Measurements from ENCODE around the gene RSL1D1.
A peak's percentile ranks its signal among the peaks of the same experiment; 100 is the strongest.
"Not testable (repeated sequence)": the region's sequence is repeated elsewhere in the genome, so short reads cannot be mapped to it uniquely, and the experiment has no call there.

RSL1D1 gene

DNA sequence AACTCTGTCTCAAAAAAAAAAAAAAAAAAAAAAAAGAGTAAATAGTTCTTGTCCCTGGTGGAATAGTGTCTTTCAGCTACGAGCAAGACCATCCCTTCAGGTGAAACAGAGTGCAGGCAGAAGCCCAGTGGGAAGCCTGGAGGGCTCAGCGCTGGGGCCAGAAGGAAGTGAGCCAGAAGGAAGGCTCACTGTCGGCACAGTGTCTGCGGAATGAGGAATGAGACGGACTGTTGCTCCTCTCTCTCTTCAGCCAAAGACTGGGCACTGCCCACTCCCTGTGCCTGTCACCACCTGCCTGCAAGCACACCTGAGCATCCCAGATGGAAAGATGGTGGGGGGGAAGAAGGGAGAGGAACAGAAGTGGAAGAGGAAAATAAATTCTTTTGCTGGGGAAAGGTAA is 7.5 kb downstream of the RSL1D1 start:
- DNase-seq (ENCODE audit: low read depth): no peak

DNA sequence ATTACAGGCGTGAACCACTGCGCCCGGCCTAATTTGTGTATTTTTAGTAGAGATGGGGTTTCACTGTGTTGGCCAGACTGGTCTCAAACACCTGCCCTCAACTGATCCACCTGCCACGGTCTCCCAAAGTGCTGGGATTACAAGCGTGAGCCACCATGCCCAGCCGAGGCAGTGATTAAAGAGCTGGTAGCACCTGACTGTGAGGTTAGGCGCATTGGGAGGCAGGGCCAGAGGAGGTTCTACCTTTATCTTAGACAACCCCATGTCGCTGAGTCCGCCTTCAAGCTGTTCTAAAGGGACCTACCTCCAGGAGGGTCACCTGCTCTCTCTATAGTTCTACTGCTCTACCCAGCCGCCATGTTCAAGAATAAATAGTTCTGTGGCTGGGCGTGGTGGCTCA is 8.1 kb downstream of the RSL1D1 start:
- DNase-seq (ENCODE audit: low read depth): no peak

DNA sequence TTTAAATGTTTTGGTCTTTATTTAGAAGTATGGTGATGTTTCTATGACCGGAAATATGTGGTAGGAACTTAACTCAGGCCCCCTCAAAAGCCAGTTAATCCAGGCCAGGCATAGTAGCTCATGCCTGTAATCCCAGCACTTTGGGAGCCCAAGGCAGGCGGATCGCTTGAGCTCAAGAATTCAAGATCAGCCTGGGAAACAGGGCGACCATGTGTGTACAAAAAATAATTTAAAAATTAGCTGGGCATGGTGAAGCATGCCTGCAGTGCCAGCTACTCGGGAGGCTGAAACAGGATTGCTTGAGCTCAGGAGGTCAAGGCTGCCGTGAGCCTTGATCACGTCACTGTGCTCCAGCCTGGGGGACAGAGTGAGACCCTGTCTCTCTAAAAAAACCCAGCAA is 10.3 kb downstream of the RSL1D1 start:
- DNase-seq (ENCODE audit: low read depth): no peak

DNA sequence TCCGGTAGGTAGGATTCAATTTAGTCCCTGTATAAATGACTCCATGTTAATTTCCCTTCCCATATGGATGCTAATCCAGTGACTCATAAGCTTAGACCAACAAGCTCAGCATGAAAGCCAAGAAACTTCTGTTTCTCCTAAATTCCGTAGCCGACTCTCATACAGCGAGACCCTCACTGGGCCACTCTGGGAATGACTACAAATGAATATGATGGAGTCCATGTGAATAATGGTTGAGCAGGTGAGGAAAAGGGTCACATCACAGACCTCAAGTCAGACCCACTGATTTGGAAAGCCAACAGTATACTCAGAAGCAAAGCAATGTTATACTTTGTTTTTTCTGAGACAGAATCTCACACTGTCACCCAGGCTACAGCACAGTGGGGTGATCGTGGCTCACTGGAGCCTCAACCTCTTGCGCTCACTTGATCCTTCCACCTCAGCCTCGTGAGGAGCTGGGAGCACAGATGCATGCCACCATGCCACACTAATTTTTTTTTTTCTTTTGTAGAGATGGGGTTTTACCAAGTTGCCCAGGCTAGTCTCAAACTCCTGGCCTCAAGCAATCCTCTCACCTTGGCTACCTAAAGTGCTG is 14.6 kb downstream of the RSL1D1 start:
- DNase-seq (ENCODE audit: low read depth): peak; percentile 90

DNA sequence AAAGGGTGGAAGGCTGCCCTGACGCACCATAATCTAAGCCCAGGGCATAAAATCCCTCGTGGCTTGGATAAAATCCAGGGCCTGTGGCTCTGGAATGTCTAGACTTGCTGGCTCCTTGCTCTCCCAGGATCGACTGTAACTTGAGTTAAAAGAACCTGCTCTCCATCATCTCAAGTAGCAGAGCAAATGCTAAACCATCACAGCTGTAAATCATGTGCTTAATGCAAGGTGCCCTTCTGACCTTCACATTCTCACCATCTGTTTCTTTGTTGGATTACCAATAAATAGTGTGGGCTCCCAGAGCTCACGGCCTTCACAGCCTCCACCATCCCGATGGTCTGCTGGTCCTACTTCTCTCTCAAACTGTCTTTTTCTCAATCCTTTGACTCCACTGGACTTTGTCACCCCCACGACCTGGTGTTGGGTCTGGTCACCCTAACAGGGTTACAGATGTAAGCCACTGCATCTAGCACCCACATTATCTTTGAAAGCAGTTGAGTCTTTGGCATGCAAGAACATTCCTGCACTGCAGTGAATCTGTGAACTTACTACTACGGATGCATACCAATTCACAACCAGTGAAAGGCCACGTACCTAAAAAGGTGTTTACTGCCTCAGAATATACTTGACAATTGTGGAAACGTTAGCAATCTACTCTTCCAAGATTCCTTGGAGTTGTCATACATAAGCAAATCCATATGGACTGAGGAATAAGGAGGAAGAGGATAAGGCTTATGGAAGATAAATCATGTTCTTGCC is 15.3 kb downstream of the RSL1D1 start:
- DNase-seq (ENCODE audit: low read depth): peak; percentile 84

DNA sequence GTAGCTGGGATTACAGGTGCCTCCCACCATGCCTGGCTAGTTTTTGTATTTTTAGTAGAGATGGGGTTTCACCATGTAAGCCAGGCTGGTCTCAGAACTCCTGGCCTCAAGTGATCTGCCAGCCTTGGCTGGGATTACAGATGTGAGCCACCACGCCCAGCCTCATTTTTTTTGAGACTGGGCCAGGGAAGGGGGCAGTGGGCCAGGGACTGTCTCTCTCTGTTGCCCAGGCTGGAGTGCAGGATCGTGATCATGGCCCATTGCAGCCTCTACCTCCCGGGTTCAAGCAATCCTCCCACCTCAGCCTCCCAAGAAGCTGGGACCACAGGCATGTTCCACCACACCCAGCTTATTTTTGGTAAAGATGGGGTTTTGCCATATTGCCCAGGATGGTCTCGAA is 16.0 kb downstream of the RSL1D1 start:
- no peak for DNase-seq (ENCODE audit: low read depth)

DNA sequence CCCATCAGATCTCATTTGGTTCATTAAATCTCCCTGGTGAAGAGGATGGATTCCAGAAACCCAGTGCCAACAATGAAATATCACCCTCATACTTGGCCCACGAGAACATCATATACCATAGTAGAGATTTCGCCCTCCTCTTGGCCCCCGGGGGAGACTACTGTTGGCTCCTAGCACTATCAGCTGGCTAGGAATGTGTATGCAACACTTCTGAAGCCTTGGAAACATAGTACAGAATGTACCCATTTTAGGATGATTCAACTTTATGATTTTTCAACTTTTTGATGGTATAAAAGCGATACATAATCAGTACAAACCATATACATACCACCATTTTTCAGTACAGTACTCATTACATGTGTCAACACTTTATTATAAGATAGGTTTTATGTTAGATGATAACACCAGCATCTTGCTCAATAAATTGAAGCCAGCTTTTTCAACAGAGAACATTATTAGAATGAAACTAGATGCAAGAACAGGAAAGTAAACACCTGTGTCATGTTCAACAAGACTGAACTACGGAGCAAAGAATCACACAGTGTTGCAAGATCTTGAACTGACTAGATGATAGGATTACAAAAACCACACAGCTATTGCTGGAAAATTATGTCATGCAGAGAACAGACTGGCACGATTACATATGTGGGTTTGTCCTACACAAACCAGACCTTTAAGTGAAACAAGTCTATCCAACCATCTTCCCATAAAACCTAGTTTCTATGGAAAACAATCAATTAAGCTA is 17.2 kb downstream of the RSL1D1 start:
- DNase-seq (ENCODE audit: low read depth): peak; percentile 42

DNA sequence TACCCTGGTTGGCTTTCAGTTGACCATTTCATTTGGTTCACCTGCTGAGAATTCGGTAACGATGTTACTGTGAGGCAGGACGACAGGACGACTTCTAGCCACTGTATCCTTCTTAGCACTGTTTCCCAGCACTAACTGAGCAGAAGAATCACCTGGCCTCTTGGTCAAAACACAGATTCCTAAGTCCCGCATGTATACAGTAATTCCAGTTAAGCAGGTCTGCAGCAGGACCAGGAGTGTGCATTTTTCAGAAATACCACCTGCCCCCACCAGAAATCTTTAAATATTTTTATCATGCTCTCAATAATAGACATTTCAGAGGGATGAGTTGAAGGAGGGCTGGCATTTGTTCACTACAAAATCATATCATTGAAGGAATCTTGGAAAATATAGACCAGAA is 22.6 kb downstream of the RSL1D1 start:
- no peak for DNase-seq (ENCODE audit: low read depth)

DNA sequence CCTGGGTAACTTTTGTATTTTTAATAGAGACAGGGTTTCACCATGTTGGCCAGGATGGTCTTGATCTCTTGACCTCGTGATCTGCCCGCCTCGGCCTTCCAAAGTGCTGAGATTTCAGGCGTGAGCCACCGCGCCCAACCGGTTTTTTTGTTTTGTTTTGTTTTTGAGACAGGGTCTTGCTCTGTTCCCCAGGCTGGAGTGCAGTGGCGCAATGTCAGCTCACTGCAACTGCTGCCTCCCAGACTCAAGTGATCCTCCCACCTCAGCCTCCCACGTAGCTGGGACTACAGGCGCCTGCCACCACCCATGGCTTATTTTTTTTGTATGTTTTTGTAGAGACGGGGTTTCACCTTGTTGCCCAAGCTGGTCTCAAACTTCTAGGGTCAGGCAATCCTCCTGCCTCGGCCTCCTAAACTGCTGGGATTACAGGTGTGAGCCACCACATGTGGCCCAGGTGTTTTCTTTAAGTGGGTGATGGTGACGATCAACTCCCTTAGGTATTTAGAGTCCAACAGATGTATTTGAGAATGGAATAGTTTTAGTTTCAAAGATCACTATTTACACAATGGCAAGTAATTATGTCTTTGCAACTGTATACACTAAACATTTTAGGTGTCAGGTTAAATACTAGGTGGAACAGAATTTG is 25.7 kb downstream of the RSL1D1 start:
- DNase-seq (ENCODE audit: low read depth): not testable (repeated sequence)

DNA sequence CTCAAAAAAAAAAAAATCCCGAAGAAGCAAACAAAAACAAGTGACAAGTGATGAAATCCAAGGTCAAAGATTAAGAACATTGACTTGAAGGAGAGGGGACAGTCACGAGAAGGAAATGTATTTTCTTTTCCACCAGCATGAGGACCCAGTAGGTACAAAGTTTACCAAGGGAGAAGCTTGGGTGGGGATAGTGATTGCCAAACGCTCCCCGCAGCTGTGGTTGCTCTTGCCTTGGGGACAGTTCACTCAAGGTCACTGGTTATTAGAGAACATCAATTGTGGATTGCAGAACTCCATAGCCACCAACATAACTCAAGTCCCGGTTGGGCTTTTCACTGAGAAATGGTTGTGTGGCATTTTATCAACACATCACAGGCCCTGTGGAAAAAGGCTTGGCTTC is 27.0 kb downstream of the RSL1D1 start:
- peak; percentile 63 for DNase-seq (ENCODE audit: low read depth)

DNA sequence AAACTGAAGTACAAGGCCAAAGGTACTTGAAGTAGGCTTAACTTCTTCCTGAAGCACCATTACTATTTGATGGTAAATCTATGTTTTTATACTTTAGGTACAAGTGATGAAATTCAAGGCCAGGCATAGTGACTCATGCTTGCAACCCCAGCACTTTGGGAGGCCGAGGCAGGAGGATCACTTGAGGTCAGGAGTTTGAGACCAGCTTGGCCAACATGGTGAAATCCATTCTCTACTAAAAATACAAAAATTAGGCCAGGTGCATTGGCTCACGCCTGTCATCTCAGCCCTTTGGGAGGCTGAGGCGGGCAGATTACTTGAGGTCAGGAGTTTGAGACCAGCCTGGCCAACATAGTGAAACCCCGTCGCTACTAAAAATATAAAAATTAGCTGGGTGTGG is 27.7 kb downstream of the RSL1D1 start:
- not testable (repeated sequence) for DNase-seq (ENCODE audit: low read depth)

DNA sequence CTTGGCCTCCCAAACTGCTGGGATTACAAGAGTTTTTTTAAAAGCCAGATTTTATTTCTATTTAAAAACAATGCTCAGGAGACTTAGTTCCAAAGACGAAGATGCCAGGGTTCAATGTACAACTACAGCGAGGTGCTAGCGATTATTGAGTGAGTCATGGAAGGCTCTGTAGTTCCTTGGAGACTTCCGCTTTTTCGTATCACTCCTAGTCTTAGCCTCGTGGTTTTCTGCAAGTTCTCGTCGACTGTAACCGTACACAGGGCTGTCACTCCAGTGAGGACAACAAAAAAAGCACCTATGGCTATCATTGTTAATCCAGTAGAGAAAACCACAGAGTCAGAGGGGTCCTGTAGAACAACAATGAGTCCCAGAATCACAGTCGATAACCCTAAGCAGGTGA is 31.5 kb downstream of the RSL1D1 start:
- DNase-seq (ENCODE audit: low read depth): no peak

DNA sequence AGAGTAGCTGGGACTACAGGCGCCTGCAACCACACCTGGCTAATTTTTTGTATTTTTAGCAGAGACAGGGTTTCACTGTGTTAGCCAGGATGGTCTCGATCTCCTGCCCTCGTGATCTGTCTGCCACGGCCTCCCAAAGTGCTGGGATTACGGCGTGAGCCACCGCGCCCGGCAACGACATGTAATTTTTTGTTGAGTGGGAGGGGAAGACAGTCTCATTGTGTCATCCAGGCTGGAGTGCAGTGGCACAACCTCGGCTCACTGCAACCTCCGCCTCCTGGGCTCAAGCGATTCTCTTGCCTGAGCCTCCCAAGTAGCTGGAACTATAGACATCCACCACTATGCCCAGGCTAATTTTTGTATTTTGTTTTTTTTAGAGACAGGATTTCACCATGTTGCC is 32.4 kb downstream of the RSL1D1 start:
- not testable (repeated sequence) for DNase-seq (ENCODE audit: low read depth)

DNA sequence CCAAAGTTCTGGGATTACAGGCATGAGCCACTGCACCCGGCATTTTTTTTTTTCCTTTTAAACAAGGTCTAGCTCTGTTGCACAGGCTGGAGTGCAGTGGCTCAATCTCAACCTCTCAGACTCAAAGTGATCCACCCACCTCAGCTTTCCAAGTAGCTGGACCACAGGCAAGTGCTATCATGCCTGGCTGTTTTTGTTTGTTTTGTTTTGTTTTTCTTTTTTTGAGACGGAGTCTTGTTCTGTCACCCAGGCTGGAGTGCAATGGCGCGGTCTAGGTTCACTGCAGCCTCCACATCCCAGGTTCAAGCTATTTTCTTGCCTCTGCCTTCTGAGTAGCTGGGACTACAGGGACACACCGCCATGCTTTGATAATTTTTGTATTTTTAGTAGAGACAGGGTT is 35.2 kb downstream of the RSL1D1 start:
- DNase-seq (ENCODE audit: low read depth): no peak

DNA sequence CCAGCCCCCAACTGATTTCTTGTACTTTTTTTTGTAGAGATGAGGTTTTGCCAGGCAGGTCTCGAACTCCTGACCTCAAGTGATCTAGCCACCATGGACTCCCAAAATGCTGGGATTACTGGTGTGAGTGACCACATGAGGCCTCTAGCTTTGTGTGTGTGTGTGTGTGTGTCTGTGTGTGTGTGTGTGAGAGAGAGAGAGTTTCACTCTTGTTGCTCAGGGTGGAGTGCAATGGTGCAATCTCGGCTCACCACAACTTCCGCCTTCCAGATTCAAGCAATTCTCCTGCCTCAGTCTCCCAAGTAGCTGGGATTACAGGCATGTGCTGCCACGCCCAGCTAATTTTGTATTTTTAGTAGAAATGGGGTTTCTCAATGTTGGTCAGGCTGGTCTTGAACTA is 36.5 kb downstream of the RSL1D1 start:
- DNase-seq (ENCODE audit: low read depth): not testable (repeated sequence)

DNA sequence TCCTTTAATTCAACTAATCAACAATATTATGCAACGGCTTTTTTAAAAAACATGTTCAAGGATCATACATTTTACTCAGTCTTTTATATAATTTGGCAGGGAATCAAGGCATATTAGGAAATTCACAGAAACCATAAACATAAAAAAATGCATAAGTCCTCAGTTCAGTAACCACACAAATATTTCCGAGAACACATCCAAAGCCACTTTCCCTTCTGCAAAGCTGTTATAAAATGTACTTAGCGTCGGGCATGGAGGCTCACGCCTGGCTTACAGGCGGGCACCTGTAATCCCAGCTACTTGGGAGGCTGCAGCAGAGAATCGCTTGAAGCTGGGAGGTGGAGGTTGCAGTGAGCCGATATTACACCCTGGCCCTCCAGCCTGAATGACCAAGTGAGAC is 44.6 kb downstream of the RSL1D1 start:
- peak; percentile 34 for DNase-seq (ENCODE audit: low read depth)

DNA sequence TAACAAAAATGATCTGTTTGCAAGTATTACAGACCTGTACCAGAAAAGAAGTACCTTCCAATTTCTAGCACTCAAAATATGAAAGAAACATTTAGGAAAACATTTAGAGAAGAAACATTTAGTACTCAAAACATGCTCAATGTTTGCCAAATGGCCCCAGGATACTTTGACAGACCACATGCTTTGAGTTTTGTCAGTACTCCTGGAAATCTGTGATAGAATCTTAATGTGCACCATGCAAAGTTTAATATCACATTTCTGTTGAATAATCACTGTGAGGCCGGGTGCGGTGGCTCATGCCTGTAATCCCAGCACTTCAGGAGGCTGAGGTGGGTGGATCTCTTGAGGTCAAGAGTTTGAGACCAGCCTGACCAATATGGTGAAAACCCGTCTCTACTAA is 45.8 kb downstream of the RSL1D1 start:
- DNase-seq (ENCODE audit: low read depth): peak; percentile 26

DNA sequence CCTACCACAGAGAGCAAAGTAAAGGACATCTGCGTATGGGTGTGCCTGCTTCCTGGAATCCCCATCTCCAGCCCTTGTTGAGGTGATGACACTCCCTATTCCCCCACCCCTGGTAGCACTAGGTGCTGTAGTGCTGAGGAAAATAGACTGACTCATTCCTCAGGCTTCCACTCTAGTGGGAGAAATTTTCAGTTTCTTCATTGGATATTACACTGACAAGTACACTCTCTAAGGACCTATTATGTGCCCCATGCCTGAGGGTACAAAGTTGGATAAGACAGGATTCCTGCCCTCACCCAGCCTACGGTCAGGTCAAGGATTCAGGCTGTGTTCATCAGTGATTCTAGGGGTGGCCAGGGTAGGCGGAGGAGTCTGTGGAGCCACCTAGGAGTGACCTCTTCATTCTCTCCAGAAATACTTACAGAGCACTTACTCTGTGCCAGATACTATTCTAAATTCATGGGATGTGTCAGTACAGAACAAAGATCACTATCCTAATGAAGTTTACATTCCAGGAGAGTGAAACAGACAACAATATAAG is 49.8 kb downstream of the RSL1D1 start:
- peak; percentile 74 for DNase-seq (ENCODE audit: low read depth)

DNA sequence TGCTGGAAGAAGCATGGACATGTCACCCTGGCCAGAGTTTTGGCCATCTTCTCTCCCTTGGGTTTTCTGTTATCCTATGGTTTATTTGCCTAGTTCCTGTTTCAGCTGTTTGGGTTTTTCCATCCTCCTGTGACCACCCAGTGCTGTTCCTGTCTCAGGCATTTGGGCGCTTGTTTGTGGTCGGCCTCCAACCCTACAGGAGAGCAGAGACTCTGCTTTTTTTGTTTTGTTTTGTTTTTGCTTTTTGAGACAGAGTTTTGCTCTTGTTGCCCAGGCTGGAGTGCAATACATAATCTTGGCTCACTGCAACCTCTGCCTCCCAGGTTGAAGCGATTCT is 51.0 kb downstream of the RSL1D1 start:
- DNase-seq (ENCODE audit: low read depth): no peak

DNA sequence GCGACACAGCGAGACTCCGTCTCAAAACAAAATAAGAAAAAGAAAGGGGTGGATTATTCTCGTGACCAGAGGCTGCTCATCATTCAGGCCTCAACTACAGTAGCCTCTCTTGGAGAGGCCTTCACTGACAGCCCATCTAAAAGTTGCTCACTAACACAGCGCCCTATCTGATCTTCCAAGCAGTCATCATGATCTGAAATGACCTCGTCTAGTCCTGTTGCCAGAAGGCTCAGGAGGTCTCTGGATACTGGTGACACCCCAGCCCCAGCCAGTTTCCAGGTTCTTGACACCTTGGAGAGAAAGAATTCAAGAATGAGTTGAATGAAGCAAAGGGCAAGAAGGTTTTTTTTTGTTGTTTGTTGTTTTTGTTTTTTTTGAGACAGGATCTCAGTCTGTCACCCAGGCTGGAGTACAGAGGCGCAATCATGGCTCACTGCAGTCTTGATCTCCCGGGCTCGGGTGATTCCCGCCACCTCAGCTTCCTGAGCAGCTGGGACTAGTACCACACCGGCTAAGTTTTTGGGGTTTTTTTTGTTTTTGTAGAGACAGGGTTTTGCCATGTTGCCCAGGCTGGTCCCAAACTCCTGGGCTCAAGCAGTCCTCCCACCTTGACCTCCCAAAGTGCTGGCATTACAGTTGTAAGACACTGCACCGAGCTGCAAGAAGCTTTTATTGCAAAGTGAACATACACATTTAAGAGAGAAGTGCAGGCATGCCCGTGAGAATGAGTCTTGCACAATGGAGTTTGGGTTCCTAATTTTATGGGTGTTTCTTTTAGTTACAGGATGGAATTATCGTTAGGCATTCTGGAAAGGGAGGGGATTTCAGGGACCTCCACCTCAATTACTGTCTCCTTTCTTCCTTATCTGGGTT is 51.6 kb downstream of the RSL1D1 start:
- no peak for DNase-seq (ENCODE audit: low read depth)

DNA sequence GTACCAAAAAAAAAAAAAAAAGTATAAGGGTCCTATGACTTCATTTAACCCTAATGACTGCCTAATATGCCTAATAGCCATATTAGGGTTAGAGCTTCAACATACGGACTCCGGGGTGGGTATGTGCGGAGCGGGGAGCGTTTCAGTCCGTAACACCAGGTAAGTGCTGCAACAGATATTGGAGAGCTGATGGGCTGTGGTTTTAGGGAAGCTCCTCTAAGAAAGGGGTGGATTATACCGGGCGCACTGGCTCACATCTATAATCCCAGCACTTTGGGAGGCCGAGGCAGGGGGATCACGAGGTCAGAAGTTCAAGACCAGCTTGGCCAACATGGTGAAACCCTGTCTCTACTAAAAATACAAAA is 52.3 kb downstream of the RSL1D1 start:
- DNase-seq (ENCODE audit: low read depth): no peak

DNA sequence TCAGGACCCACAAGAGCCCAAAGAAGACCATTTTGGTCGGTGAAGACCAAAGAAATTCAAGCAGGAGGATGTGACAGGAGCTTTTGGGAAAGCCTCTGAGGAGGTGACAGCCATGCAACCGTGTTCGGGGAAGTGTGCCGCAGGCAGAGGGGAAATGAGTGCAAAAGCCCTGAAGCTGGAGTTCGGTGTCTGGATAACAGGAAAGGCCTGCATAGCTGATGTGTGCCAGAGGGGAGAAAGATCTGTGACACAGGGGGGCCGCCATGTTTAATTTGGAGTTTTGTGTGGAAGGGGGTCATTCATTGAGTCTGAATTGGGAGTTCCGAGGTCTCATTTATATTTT is 53.4 kb downstream of the RSL1D1 start:
- DNase-seq (ENCODE audit: low read depth): peak; percentile 45
